Keratinocyte (primary cell): Measurements from ENCODE around the gene CDX1. TPM values are rescaled to one million over a fixed set of nuclear protein-coding genes. Genes with fewer than 3 reads are reported as not detected.

Source experiments
- DNase-seq: peaks from one replicate; pipeline ENCODE4 v3.0.0-alpha.2; 2011; ENCODE audit warnings: low read depth, missing footprints, low spot score
- FAIRE-seq: peaks from 2 replicates; lab custom pipeline; 2011; peaks lifted over from hg19 to GRCh38; lab: Jason Lieb, UNC
- H2AFZ ChIP-seq: 2 replicates; pipeline ENCODE4 v1.6.0; 2012; ENCODE audit warnings: low read length, control low read depth, inconsistent platforms; ENCODE audit not compliant: control insufficient read depth
- H3K27ac ChIP-seq: 2 replicates; pipeline ENCODE4 v1.5.1; 2011; ENCODE audit warnings: low read length; ENCODE audit not compliant: control insufficient read depth, insufficient read depth
- H3K27me3 ChIP-seq: 3 replicates; pipeline ENCODE4 v1.6.0; 2011; ENCODE audit warnings: low read length; ENCODE audit not compliant: control insufficient read depth, insufficient read depth; ENCODE audit errors: extremely low read depth
- H3K36me3 ChIP-seq, 2 experiments: 2 replicates in 1 of 2; 3 replicates in 1 of 2; pipeline ENCODE4 v1.5.1; 2011; ENCODE audit warnings: low read length in 2 of 2, mild to moderate bottlenecking in 1 of 2; ENCODE audit not compliant: control insufficient read depth in 2 of 2, insufficient read depth in 2 of 2; ENCODE audit errors: extremely low read depth in 1 of 2
- H3K4me1 ChIP-seq: 3 replicates; pipeline ENCODE4 v1.5.1; 2011; ENCODE audit warnings: low read length; ENCODE audit not compliant: control insufficient read depth, insufficient read depth; ENCODE audit errors: extremely low read depth
- H3K4me2 ChIP-seq: 3 replicates; pipeline ENCODE4 v1.6.0; 2011; ENCODE audit warnings: low read depth, low read length; ENCODE audit not compliant: control insufficient read depth, insufficient read depth; ENCODE audit errors: extremely low read depth
- H3K4me3 ChIP-seq, 3 experiments: fragments of 200-600 bp in 1 of 3; sonication (generic) in 1 of 3; 2 replicates in 2 of 3; 3 replicates in 1 of 3; pipeline ENCODE4 v1.5.1; 2011 to 2016; ENCODE audit warnings: low read length in 3 of 3, mild to moderate bottlenecking in 3 of 3, control low read depth in 2 of 3, inconsistent platforms in 1 of 3, low read depth in 1 of 3, mixed read lengths in 1 of 3, mixed run types in 1 of 3, moderate library complexity in 1 of 3; ENCODE audit not compliant: control insufficient read depth in 2 of 3, insufficient read depth in 2 of 3; ENCODE audit errors: extremely low read depth in 1 of 3
- H3K79me2 ChIP-seq: 2 replicates; pipeline ENCODE4 v1.6.0; 2012; ENCODE audit warnings: low read length; ENCODE audit not compliant: control insufficient read depth, insufficient read depth
- H3K9ac ChIP-seq: 3 replicates; pipeline ENCODE4 v1.6.0; 2011; ENCODE audit warnings: low read length; ENCODE audit not compliant: control insufficient read depth, insufficient read depth; ENCODE audit errors: extremely low read depth
- H3K9me1 ChIP-seq: 3 replicates; pipeline ENCODE4 v1.6.0; 2011; ENCODE audit warnings: low read length; ENCODE audit not compliant: control insufficient read depth, insufficient read depth; ENCODE audit errors: extremely low read depth
- H3K9me3 ChIP-seq: 2 replicates; pipeline ENCODE4 v1.5.1; 2012; ENCODE audit warnings: low read depth, low read length; ENCODE audit not compliant: control insufficient read depth
- H4K20me1 ChIP-seq: 3 replicates; pipeline ENCODE4 v1.6.0; 2011; ENCODE audit warnings: low read length; ENCODE audit not compliant: control insufficient read depth, insufficient read depth; ENCODE audit errors: extremely low read depth
- EZH2 ChIP-seq: IDR thresholded peaks from one replicate; pipeline ENCODE4 v1.6.1; 2012; ENCODE audit warnings: inconsistent platforms, mild to moderate bottlenecking, low read length, moderate library complexity
- dilution Hi-C: fragments of 300-500 bp; cut with MboI; formaldehyde crosslinking; loops from one replicate; pipeline ENCODE4 v1.7.0; 2020; ENCODE audit warnings: low sequenced_read_pairs; ENCODE audit not compliant: extremely low pct_ligation_motif_present
- polyA plus RNA-seq, 5 experiments: library from polyadenylated mRNA; depleted of rRNA in 3 of 5; stranded (reverse) in 3 of 5; stranded (forward) in 1 of 5; unstranded in 1 of 5; fragments of >200 nt; gene quantifications; 1 replicate in 1 of 5; 2 replicates in 3 of 5; 3 replicates in 1 of 5; pipeline versions ENCODE4 v1.2.1 to v1.2.3, GENCODE V29; 2011 to 2012; ENCODE audit warnings: missing spikeins in 2 of 5, low read depth in 1 of 5, low replicate concordance in 1 of 5
- TF ChIP-seq, protein P1 (sequence below), 3 experiments: IDR thresholded peaks in 1 of 3; conservative IDR thresholded peaks in 1 of 3; optimal IDR thresholded peaks in 1 of 3; 2 replicates in 2 of 3; 3 replicates in 1 of 3; pipeline versions ENCODE3 to v1.5.1; 2011; ENCODE audit warnings: low read length in 3 of 3, mild to moderate bottlenecking in 3 of 3, moderate library complexity in 2 of 3, control low read depth in 1 of 3, inconsistent platforms in 1 of 3; ENCODE audit not compliant: insufficient read depth in 2 of 3; ENCODE audit errors: extremely low read depth in 1 of 3

Gene CDX1
- polyA plus RNA-seq, 1 donor (not counting 4 experiments of a cell fraction or from before 2014, with no cell fraction given) = not detected

DNA sequence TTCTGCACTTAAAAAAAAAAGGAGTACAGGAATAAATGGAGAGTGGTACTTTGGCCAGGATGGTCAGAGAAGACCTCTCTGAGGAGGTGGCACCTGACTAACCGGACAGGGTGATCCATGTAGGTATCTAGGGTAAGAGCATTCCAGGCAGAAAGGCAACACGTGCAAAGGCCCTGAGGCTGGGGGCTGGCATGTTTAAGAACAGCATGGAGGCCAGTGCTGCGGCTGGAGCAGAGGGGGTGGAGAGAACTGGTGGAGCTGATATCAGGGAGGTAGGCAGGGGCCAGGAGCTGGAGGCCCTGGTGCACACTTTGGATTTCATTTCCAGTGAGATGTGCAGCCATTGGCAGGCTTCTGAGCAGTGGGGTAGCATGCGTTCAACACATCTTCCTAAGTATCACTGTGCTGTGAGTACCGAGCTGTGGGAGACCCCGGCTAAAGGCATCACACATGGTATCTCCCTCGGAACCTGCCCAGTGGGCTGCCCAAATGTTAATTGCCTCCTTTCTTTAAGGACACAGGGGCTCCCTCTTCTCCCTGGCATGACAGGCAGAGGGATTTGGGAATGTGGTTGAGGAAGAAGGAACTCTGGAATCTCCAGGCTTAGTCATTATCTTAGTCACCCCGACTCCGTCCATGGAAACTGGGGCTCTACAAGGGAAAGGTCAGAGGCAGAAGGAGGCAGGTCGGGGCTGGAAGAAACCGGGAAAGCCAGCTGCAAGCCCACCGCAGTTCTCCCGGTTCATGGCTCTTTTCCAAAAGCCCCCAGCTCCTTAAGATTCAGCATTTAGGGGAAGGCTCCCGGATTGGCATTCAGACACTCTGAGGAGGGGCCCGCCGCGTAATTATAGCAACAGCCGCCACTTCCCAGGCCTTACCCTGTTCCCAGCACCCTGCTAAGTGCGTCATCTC lies 41.9 kb downstream of the CDX1 start:
- Histone ChIP-seq H3K9ac (peak overlapping the region; percentile 66), H3K4me1 (peaks cover 17% of the 10 kb centered on the region), H3K36me3 (no peaks in the 10 kb centered on the region), H2AFZ (peak overlapping the region; percentile 66), H3K4me2 (peak overlapping the region; percentile 50), H4K20me1 (no peaks in the 10 kb centered on the region), H3K9me1 (no peaks in the 10 kb centered on the region), H3K9me3 (no peaks in the 10 kb centered on the region), H3K27me3 (no peaks in the 10 kb centered on the region), H3K27ac (peak overlapping the region; percentile 81), H3K4me3 (peak overlapping the region in 1 of 3 experiments; percentile 30), H3K79me2 (no peaks in the 10 kb centered on the region)
- TF ChIP-seq, protein P1, sequence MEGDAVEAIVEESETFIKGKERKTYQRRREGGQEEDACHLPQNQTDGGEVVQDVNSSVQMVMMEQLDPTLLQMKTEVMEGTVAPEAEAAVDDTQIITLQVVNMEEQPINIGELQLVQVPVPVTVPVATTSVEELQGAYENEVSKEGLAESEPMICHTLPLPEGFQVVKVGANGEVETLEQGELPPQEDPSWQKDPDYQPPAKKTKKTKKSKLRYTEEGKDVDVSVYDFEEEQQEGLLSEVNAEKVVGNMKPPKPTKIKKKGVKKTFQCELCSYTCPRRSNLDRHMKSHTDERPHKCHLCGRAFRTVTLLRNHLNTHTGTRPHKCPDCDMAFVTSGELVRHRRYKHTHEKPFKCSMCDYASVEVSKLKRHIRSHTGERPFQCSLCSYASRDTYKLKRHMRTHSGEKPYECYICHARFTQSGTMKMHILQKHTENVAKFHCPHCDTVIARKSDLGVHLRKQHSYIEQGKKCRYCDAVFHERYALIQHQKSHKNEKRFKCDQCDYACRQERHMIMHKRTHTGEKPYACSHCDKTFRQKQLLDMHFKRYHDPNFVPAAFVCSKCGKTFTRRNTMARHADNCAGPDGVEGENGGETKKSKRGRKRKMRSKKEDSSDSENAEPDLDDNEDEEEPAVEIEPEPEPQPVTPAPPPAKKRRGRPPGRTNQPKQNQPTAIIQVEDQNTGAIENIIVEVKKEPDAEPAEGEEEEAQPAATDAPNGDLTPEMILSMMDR (optimal IDR thresholded peaks at IDR 0.05 in 1 of 3, IDR thresholded peaks at IDR 0.05 in 1 of 3, conservative IDR thresholded peaks at IDR 0.05 in 1 of 3; ENCODE audit: extremely low read depth in 1 of 3, insufficient read depth in 2 of 3, low read length in 3 of 3) = no peak
- no peak for TF ChIP-seq EZH2
- dilution Hi-C loops = no loop called here
- DNase-seq = peak; percentile 70
- FAIRE-seq = peak; percentile 79

DNA sequence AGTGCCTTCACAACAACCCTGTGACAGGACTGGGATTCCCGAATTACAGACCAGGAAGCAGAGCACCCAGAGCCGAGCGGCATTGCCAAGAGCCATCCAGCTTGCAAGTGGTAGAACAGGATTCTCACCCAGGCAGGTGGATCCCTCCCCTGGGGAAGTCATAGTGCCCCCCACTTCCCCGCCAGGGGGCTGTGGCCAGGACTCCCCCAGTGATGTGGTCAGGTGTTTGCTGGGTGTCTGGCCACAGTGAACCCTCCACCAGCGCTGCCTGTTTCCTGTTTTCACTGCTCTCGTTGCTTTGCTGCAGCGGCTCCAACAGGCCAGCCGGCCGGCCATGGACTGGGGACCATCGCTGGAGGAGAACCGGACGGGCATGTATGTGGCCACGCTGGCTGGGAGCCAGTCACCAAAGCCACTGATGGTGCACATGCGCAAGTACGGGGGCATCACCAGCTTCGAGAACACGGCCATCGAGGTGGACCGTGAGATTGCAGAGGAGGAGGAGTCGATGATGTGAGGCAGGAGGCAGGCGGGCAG lies 42.6 kb downstream of the CDX1 start:
- H3K4me2 ChIP-seq = peak overlapping the region; percentile 50
- H2AFZ ChIP-seq = no peak overlapping the region
- peak overlapping the region; percentile 66 for H3K9ac ChIP-seq

More for the DNA sequence above, 42.6 kb downstream of the CDX1 start:
- H3K27ac ChIP-seq = peak overlapping the region; percentile 81
- H3K9me1 ChIP-seq = no peaks in the 10 kb centered on the region
- H3K9me3 ChIP-seq = no peaks in the 10 kb centered on the region
- no peaks in the 10 kb centered on the region for H3K27me3 ChIP-seq
- no peaks in the 10 kb centered on the region for H3K79me2 ChIP-seq
- no peaks in the 10 kb centered on the region for H3K36me3 ChIP-seq
- peak overlapping the region in 2 of 3 experiments; percentile 30 to 35 for H3K4me3 ChIP-seq
- no peaks in the 10 kb centered on the region for H4K20me1 ChIP-seq
- FAIRE-seq = no peak
- peak; percentile 55 for DNase-seq
- no peak for TF ChIP-seq EZH2
- TF ChIP-seq, protein P1 (optimal IDR thresholded peaks at IDR 0.05 in 1 of 3, IDR thresholded peaks at IDR 0.05 in 1 of 3, conservative IDR thresholded peaks at IDR 0.05 in 1 of 3; ENCODE audit: extremely low read depth in 1 of 3, insufficient read depth in 2 of 3, low read length in 3 of 3) = no peak
- H3K4me1 ChIP-seq = peaks cover 17% of the 10 kb centered on the region
- dilution Hi-C loops = no loop called here
